Cortex of kidney (tissue), 1 donor: ENCODE data around the gene DPPA4.
"Not testable (repeated sequence)": the region's sequence is repeated elsewhere in the genome, so short reads cannot be mapped to it uniquely, and the experiment has no call there.

Experiments used
- DNase-seq: peaks from one replicate; lab custom pipeline; 2025; lab: John Stamatoyannopoulos, UW

Gene DPPA4, protein sequence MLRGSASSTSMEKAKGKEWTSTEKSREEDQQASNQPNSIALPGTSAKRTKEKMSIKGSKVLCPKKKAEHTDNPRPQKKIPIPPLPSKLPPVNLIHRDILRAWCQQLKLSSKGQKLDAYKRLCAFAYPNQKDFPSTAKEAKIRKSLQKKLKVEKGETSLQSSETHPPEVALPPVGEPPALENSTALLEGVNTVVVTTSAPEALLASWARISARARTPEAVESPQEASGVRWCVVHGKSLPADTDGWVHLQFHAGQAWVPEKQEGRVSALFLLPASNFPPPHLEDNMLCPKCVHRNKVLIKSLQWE

DNA sequence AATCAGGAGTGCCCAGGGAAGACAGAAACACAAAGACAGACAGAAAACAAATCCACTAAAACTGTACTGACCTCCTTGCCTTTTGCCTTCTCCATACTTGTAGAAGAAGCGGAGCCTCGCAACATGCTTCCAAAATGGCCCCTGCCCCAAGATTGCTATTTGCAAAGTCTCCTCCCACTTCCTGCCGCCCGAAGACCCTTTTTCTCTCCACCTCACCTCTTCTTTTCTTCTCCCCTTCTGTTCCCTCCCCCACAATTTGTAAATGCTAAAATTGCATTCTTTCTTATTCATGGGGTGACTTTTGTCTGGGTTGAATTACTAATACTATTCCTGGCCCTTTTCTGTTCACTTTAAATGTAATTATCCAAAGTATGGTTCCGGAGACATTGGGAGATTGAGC is at the start of gene DPPA4:
TSS of gene DPPA4 (minus strand) at position 154 of the 400 bp plus-strand sequence. CDS start at position 125, 29 bp downstream.
- DNase-seq: no peak

DNA sequence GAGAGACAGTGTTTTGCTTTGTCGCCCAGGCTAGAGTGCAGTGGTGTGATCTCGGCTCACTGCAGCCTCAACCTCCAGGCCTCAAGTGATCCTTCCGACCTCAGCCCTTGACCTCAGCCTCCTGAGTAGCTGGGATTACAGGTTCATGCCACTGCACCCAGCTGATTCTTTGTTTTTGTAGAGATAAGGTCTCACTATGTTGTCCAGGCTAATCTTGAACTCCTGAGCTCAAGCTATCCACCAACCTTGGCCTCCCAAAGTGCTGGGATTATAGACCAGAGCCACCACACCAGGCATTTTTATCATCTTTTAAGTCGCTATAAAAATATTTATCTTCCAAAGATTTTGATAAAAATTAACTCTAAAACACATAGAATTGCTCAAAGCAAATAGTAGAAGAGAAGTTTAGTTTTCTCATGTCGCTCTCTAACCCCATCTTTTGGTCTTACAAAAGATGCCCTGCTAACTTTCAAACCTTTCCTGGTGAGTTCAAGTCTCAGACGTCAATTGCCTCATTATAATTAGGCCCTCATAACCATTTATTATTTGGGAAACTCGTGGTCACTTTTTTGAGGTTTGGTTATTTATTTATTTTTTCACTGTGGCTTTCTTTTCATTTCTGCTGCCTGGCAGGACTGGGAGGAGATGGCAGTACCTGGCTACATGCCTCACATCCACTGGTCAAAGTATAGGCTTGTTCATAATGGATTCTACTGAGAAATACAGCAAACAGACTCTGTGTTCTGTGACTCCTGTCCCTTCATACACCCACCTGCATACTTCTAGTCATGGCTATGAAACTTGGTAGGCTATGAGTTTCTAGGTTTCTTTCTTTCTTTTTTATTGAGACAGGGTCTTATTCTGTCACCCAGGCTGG is 48.3 kb upstream of the DPPA4 start:
- DNase-seq: no peak

DNA sequence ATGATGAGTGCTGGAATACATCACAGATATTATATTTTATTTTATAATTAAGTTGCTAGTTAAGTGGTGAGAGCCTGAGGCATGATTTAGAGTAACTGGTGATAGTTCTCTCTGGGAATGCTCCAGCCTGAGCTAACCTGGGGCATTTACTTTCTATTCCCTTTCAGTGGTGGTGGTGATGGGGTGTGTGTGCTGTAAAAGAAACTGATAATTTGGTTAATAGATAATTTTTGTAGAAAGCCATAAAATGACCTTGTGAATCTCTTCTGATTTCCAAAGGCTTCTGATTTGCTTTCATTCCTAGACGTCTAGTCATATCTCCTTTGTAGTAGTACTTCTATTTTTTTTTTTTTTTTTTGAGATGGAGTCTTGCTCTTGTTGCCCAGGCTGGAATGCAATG is 46.8 kb upstream of the DPPA4 start:
- DNase-seq: no peak

DNA sequence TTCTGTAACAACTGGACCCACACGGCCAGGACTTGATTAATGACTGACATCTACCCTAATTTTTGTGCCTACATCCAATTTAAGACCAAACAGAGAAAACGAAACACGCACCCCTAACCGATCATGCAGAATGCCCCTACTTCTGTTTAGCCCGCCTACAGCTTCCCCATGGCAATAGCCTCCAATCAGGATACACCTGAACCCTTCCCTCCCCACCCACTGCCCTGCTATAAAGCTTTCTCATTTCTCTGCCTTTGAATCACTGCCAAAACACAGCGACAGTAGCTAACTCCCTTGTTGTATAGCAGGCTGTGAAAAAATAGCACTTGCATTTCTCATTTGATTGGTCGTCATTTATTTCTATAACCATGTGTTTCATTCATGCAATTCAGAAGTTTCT is 45.2 kb upstream of the DPPA4 start:
- no peak for DNase-seq

DNA sequence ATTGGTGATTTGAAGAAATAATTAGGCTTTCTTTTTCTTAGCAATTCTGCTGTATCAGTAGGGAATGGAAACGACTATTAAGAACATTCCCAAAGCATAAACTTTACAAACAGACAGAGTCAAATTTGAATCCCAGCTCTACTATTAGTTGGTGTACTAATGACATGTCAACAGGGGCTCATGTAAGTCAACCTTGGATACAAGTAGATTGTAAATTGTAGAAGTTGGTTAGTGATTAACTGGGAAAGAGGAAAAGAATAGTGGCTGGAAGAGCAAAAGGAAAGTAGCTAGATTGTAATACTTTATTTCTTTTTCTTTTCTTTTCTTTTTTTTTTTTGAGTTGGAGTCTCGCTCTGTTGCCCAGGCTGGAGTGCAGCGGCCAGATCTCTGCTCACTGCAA is 38.6 kb upstream of the DPPA4 start:
- no peak for DNase-seq

DNA sequence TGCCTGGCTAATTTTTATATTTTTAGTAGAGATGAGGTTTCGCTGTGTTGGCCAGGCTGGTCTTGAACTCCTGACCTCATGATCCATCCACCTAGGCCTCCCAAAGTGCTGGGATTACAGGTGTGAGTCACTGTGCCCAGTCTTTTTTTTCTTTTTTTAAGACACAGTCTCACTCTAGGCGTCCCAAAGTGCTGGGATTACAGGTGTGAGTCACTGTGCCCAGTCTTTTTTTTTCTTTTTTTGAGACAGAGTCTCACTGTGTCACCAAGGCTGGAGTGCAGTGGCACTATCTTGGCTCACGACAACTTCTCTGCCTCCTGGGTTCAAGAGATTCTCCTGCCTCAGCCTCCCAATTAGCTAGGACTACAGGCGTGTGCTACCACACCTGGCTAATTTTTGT is 37.1 kb upstream of the DPPA4 start:
- DNase-seq: not testable (repeated sequence)

DNA sequence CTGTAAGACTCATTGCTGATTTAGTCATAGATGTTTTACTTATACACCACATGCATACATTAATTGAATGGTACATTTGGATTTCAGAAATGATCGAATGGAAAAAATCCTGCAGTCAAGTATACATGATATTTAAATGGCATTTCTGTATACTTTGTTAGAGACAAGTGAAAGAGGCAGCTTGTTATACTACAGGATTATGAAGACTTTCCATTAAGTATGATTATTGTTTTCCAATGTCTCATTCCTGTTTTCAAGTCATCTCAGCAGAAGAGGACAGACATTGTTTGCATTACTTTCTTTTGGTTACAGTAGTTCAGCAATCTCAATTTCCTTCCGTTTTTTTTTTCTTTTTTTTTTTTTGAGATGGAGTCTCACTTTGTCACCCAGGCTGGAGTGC is 36.6 kb upstream of the DPPA4 start:
- no peak for DNase-seq

DNA sequence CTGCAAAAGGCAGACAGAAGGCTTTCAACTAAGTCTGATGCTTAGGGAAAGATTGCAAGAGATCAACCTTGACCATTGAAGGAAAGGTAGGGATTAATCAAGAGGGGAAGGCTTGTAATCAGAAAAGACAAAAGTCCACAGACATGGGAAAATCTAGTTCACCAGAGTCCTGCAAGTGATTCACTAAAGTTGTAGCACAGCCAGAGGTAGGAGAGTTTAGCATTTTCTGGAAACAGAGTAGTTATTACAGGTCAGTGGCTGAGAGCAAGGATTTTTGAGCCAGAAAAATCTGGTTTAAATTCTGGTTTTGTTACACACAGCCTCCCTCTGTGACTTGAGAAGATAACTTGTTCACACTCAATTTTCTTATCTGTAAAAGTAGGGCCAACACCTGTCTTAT is 35.3 kb upstream of the DPPA4 start:
- no peak for DNase-seq

DNA sequence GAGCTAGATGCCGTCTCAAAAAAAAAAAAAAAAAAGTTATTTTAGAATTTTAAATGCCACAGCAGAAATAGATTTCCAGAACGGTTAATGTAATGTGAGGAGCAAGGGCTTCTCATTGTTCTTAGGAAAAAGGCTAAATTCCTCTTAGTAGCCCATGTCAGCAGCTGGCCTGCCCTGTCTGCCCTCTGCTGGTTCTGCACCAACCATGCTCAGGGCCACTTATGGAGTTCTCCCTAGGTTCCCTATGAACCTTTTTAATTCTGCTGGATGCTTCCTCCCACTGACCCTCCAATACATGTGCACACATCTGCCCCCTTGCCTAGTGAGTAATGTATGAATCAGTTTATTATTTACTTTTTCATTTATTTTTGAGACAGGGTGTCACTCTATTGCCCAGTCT is 32.2 kb upstream of the DPPA4 start:
- no peak for DNase-seq

DNA sequence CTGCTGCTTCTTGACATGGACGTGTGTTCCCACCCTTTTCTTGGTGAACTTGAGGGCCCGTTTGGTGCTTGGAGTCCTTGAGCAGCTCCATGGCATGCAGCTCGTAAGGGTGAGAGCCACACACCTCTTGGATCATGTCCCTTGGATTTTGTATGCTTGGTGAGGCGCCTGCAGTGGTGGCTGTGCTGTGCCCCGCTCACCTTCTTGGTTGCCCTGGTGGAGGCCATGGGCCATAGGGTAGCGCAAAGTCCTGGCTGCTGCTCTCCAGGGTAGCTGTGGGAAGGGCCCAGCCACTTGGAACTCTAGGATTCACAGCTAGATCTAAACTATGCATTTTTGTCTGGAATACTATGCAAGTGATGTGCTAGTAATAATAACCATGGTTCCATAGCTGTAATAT is 26.7 kb upstream of the DPPA4 start:
- no peak for DNase-seq

DNA sequence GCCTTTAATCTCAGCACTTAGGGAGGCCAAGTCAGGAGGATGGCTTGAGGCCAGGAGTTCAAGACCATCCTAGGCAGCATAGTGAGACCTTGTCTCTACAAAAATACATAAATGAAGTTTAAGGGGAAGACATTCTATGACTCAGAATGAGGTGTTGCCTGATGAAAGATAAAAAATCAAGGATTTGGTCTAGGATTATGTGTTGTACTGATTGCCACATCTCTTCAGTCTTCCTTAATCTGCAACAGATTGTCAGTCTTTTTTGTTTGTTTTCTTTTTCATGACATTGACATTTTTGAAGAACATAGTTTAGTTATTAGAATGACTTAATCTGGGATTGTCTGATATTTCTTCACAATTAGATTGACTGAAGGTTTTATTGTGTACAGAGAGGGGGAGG is 26.3 kb upstream of the DPPA4 start:
- DNase-seq: no peak

DNA sequence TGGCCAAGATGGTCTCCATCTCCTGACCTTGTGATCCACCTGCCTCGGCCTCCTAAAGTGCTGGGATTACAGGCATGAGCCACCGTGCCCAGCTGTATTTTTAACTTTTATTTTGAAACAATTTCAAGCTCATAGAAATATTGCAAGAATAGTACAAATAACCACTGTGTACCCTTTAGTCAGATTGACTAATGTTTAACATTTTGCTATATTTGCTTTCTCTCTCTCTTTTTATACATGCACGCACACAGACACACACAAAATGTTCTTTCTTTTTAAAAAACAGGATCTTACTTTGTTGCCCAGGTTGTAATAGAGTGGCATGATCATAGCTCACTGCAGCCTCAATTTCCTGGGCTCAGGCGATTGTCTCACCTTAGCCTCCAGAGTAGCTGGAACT is 25.5 kb upstream of the DPPA4 start:
- no peak for DNase-seq

DNA sequence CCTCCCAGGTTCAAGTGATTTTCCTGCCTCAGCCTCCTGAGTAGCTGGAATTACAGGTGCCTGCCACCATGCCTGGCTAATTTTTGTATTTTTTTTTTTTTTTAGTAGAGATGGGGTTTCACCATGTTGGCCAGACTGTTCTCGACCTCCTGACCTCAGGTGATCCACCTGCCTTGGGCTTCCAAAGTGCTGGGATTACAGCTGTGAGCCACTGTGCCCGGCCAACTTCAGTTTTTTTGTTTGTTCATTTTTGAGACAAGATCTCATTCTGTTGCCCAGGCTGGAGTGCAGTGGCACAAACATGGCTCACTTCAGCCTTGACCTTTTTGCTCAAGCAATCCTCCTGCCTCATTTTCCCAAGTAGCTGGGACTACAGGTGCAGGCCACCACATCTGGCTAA is 21.5 kb upstream of the DPPA4 start:
- DNase-seq: not testable (repeated sequence)

DNA sequence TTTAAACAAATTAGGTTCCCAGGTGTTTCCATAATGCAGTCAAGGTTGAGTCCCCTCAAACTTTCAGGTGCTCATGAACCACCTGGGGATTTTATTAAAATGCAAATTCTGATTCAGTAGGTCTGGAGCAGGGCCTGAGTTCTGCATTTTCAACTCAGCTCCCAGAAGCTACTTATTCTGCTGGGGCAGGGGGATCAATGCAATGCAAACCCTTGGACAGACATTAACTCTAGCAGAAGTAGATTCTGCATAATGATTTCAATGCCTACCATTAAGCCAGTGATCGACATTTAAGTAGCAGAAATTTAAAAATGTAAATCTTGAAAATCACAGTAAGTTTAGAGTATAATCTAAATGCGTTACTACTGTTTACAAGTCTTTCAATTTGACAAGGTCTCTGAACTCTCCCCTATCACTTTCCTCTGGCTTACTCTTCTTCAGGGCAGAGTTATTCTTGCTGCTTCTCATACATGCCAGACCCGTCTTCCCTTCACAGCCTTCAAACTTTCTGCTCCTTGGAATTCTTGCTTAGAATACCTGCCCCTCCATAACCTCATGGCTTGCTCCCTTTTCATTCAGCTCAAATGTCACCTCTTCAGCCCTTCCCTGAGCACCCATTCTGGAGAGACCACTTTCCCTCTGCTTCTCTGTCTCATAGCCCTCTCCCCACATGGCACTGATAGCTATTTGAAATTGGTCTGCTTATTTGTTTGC is 19.3 kb upstream of the DPPA4 start:
- DNase-seq: no peak

DNA sequence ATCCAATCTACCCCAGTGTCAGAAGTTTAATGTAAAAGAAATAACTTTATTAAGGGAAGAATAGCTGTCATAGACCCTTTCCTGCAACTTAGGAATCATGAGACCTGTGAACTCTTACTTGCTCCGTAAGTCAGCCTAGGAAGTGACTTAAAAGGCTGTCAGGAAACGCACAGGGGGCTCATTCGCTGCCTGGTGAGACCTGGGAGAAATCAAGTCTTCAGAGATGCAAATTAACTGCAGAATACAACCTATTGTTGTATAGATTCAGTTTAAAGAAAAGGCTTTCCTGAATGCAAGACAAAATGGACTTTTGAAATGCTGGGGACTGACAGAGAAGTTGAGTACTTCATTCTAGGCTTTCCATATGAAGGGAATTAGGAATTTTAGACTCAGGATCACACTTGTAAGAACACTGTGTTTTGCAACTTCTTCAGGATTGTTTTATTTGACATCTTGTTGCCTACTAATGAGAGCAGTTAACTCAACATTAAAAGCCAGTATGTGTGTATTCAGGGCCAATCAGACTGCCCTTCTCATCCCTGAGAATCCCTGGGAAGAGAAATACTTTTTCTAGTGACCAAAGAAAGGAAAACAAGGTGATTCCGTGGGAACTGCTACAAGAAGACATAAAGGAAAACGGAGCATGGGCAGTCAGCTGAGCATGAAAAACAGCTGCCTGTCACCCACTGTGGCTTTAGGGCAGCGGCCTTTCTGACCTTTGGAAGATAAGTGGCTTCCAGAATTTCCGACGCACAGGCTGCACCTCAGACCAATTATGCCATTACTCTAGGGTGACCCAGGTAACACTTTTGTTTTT is 18.5 kb upstream of the DPPA4 start:
- no peak for DNase-seq

DNA sequence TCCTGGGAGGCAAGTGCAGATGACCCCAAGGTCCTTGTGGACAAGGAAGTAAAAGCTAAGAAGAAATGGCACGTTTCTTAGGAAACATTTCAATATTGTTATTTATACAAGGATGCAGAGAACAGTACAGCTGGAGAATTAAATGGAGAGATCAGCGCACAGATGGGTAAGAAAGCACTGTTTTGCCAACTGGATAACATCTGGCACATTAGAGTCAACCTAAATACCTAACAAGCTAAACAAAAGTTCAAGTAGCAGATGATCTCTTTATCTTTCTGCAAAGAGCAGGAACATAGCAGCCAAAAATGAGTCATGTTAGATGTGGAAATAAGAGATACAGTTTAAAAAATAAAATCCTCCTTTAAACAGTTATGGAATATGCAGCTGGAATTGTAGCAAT is 15.7 kb upstream of the DPPA4 start:
- DNase-seq: no peak

DNA sequence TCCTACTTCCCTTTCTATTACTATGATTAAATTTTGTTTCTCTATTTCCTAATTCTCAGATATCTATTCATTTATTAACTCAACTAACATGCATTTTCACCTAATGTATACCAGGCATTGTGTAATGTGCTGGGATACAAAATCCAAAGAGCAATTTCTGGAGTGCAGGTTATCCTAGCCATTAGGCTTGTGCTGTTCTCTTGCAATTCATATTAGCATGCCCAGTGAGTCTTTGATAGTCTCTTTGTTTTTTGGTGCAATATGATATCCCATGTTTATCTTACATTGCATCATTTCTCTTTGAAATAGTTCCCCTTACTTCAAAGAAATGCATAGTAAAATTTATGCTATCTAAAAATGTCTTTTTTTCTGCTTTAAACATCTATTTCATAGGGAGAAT is 13.9 kb upstream of the DPPA4 start:
- no peak for DNase-seq

DNA sequence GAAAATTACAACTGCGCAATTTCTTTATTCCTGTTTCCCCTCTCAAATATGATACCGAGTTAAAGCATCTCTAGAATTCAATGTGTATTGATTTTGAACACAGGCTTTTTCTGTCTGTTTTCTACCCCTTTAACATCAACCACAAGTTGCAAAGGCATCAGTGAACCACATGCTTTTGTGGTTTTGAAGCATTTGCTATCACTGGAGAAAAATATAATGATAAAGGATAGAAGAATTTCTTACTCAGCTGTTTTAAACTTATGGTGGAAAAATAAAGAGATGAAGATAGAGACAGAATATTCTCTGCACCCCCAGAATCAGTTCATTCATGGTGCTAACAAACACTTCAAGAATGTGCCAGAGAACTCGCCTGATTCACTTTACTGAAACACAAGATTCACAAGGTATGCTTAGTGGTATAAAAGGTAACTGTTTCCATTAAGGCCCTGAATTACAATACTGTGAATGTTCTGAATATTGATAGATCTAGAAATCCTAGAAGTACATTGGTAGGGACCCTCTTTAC is 9.5 kb upstream of the DPPA4 start:
- DNase-seq: no peak

DNA sequence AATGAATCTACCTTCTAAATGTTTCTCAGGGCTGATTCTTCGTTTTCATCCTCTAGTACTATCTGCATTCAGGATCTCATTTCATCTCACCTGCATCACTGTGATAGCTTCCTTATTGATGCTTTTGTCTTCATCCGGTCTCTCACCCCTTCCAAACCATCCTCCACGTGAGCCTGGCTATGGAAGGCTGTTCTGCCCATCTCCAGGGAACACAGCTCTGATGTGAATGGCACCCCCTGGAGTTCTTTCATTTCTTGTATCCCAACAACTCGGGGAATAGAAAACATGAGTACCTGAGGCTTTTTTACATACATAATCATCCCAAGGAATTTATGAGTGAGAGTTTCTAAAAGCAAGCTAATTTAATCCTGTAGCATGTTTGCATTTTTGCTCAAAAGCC is 8.8 kb upstream of the DPPA4 start:
- DNase-seq: no peak

DNA sequence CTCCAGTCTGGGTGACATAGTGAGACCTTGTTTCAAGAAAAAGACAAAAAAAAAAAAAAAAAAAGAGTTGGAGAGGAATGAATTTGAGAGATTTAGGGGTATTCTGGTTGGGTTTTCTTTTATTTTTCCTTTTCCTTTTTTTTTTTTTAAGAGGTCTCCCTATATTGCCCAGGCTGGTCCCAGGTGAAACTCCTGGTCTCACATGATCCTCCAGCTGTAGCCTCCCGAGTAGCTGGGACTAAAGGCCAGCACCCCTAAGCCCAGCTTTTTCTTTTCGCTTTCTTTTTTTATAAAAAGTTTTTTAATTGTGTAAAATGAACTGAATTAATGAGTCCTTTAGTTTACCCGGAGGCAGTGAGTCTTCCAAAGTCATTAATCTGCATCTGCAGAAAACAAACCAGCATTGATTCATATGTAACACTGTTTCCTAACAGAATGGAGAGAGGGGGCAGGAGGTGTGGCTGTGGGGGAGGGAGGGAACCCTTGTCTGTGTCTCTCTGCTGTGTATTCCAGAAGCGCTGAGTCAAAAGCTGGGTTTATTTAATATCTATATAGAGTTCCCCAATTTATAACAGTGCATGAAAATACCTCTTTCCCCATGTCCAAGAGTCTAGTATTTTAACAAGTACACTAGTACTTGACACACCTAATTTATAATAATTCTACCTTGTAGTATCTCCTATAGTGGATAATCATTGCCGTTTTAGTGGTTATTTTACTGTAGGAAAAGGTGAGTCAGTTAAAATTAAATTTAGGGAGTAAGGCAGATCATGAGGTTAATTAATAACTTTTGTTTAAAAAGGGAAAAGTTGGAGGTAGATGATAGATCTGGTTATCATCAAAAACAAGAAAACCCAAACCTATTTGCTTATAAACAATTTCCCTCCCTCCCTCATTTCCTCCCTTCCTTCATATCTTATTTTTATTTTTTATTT is 2.6 kb upstream of the DPPA4 start:
- no peak for DNase-seq

DNA sequence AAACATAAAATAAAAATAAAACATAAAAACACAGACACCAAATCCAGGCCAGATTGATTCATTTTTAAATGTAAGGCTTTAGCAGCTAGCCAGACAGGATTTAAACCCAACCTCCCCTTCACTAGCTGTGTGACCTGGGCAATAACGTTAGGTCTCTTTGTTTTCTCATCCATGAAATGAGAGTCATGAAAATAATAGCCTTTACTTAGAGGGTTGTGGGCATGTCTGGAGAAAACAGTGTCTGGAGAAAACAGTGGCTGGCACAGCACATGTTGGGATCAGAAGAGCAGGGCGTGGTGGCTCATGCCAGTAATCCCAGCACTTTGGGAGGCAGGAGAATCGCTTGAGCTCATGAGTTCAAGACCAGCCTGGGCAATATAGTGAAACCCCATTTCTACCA is 1.9 kb upstream of the DPPA4 start:
- DNase-seq: no peak
